Lung (tissue), 12 donors: ENCODE data around the gene HEXA. TPM values are rescaled to one million over a fixed set of nuclear protein-coding genes. Genes with fewer than 3 reads are reported as not detected.
A peak's percentile ranks its signal among the peaks of the same experiment; 100 is the strongest.

ENCODE experiments used
- ATAC-seq: fragments of 200-7000 bp; cut with Tn5 transposase; one replicate; pipeline ENCODE4 v1.9.1; 2020; ENCODE audit warnings: moderate number of reproducible peaks; ENCODE audit not compliant: insufficient read depth, low FRiP score
- DNase-seq, 3 donors: peaks; one replicate each; pipeline ENCODE4 v3.0.0-alpha.2; 2013 to 2017
- H3K27ac ChIP-seq, 2 donors: one replicate each; pipeline ENCODE4 v1.5.1; 2013; ENCODE audit warnings: mild to moderate bottlenecking in 2 of 2, moderate library complexity in 2 of 2, control low read depth in 1 of 2, inconsistent platforms in 1 of 2, low read depth in 1 of 2, low read length in 1 of 2
- H3K27me3 ChIP-seq, 3 donors: one replicate each; pipeline ENCODE4 v1.5.1; 2013; ENCODE audit warnings: low read length in 2 of 3; ENCODE audit not compliant: control insufficient read depth in 3 of 3, insufficient read depth in 3 of 3
- H3K36me3 ChIP-seq, 4 donors: one replicate each; pipeline ENCODE4 v1.5.1; 2013; ENCODE audit warnings: low read length in 4 of 4, mild to moderate bottlenecking in 1 of 4, moderate library complexity in 1 of 4; ENCODE audit not compliant: control insufficient read depth in 4 of 4, insufficient read depth in 4 of 4
- H3K4me1 ChIP-seq, 5 donors: one replicate each; pipeline ENCODE4 v1.5.1; 2013; ENCODE audit warnings: low read length in 5 of 5, mild to moderate bottlenecking in 2 of 5, moderate library complexity in 1 of 5; ENCODE audit not compliant: control insufficient read depth in 5 of 5, insufficient read depth in 5 of 5
- H3K4me3 ChIP-seq: one replicate; pipeline ENCODE4 v1.5.1; 2013; ENCODE audit warnings: mild to moderate bottlenecking, control low read depth, moderate library complexity
- H3K9ac ChIP-seq, 2 donors: one replicate each; pipeline ENCODE4 v1.5.1; 2013; ENCODE audit warnings: low read length in 2 of 2, control low read depth in 1 of 2; ENCODE audit not compliant: insufficient read depth in 1 of 2
- H3K9me3 ChIP-seq, 4 donors: one replicate each; pipeline ENCODE4 v1.5.1; 2013; ENCODE audit warnings: low read length in 3 of 4, mild to moderate bottlenecking in 1 of 4, moderate library complexity in 1 of 4; ENCODE audit not compliant: control insufficient read depth in 4 of 4, insufficient read depth in 3 of 4
- CTCF ChIP-seq: IDR thresholded peaks from 2 replicates; pipeline ENCODE4 v1.5.1; 2012; ENCODE audit warnings: mild to moderate bottlenecking; ENCODE audit errors: control extremely low read depth, extremely low read depth
- WGBS, 2 donors: extraction: QIAGEN DNeasy Blood & Tissue Kit; methylation state at CpG; one replicate each; pipeline ENCODE4 v1.1.7; 2013; 5-methylcytosine and 5-hydroxymethylcytosine counted together
- polyA plus RNA-seq, 2 donors: library from polyadenylated mRNA; stranded (reverse); fragments of 200-250 nt; gene quantifications; one replicate each; pipeline ENCODE4 v1.2.1, GENCODE V29; 2013
- total RNA-seq, 2 donors: library from RNA; depleted of rRNA in 1 of 2; stranded (reverse); fragments of >200 nt in 1 of 2; gene quantifications; one replicate each; pipeline ENCODE4 v1.2.1, GENCODE V29; 2014 to 2021
- donor health status: control.
- donor health status: control.
- donor health status: Bipolar disorder and iron deficiency.
- donor health status: healthy.
- donor health status: DM: yes; HTN: yes; CAD: no.

HEXA gene
- total and polyA plus RNA-seq, 4 donors: 108 to 156 (median 133) TPM

GRCh38 chr15:72372361-72372760, 3.5 kb downstream of the HEXA start:
- Histone ChIP-seq H3K9me3 (no peaks in the 10 kb centered on the region), H3K9ac (no peak overlapping the region), H3K4me3 (no peak overlapping the region), H3K27me3 (no peaks in the 10 kb centered on the region), H3K36me3 (peaks cover 0 to 5% (median 2%) of the 10 kb centered on the region in 4 donors), H3K27ac (no peak overlapping the region), H3K4me1 (peaks cover 0 to 18% (median 5%) of the 10 kb centered on the region in 5 donors)
- no peak for ATAC-seq
- no peak for DNase-seq
- no peak for TF ChIP-seq CTCF

GRCh38 chr15:72369964-72370363, 5.8 kb downstream of the HEXA start:
- H3K4me1 ChIP-seq: peaks cover 0 to 9% (median 7%) of the 10 kb centered on the region in 5 donors
- DNase-seq: no peak
- H3K4me3 ChIP-seq: no peak overlapping the region
- H3K27ac ChIP-seq: no peak overlapping the region
- peaks cover 0 to 6% (median 2%) of the 10 kb centered on the region in 4 donors for H3K36me3 ChIP-seq
- no peaks in the 10 kb centered on the region for H3K27me3 ChIP-seq
- H3K9me3 ChIP-seq: no peaks in the 10 kb centered on the region
- no peak for ATAC-seq
- 37 to 65% methylated on average over 1 of the region's 1 CpG for WGBS, 2 donors
- no peak overlapping the region for H3K9ac ChIP-seq
- TF ChIP-seq CTCF: no peak

- peaks cover 0 to 7% (median 0%) of the 10 kb centered on the region in 5 donors for H3K4me1 ChIP-seq
- H3K27me3 ChIP-seq: no peaks in the 10 kb centered on the region
- peaks cover 0 to 6% (median 2%) of the 10 kb centered on the region in 4 donors for H3K36me3 ChIP-seq
- TF ChIP-seq CTCF: no peak
- H3K4me3 ChIP-seq: no peak overlapping the region
- ATAC-seq (no peak), DNase-seq (peak in 1 of 3 donors; percentile 15)
- H3K27ac ChIP-seq: no peak overlapping the region
- 16 to 44% methylated on average over 2 of the region's 2 CpGs for WGBS, 2 donors
- no peaks in the 10 kb centered on the region for H3K9me3 ChIP-seq
- H3K9ac ChIP-seq: no peak overlapping the region
Measured at GRCh38 chr15:72368899-72369298, 6.9 kb downstream of the HEXA start.

- Histone ChIP-seq H3K36me3 (peaks cover 0 to 6% (median 2%) of the 10 kb centered on the region in 4 donors), H3K9ac (no peak overlapping the region), H3K4me3 (no peak overlapping the region), H3K4me1 (peaks cover 0 to 6% (median 0%) of the 10 kb centered on the region in 5 donors), H3K9me3 (no peaks in the 10 kb centered on the region), H3K27me3 (no peaks in the 10 kb centered on the region), H3K27ac (peak overlapping the region in 1 of 2 donors; percentile 57)
- WGBS, 2 donors: 23 to 54% methylated on average over 2 of the region's 2 CpGs
- DNase-seq: no peak
- no peak for ATAC-seq
- no peak for TF ChIP-seq CTCF
Measured at GRCh38 chr15:72368325-72368724, 7.5 kb downstream of the HEXA start.
